Measurements from ENCODE around the gene SMYD3.

Gene SMYD3

GRCh38 chr1:246203180-246203579, 303.9 kb downstream of the SMYD3 start:
- ChIA-PET CTCF (no interaction called here), POLR2A (no interaction called here)
- TF ChIP-seq ELF4 (IDR thresholded peaks at IDR 0.05) (no peak), FOXK2 (IDR thresholded peaks at IDR 0.05) (no peak), NFRKB (IDR thresholded peaks at IDR 0.05) (no peak), PKNOX1 (IDR thresholded peaks at IDR 0.05) (no peak), BHLHE40 (IDR thresholded peaks at IDR 0.05; ENCODE audit: borderline replicate concordance) (no peak), ARNT (IDR thresholded peaks at IDR 0.05) (no peak), CTBP1 (IDR thresholded peaks at IDR 0.05; ENCODE audit: borderline replicate concordance) (no peak), ZNF384 (IDR thresholded peaks at IDR 0.05) (no peak), SP1 (IDR thresholded peaks at IDR 0.05) (no peak), FOXM1 (IDR thresholded peaks at IDR 0.05; ENCODE audit: borderline replicate concordance) (no peak), LEF1 (IDR thresholded peaks at IDR 0.05; ENCODE audit: borderline replicate concordance) (no peak), TARDBP (IDR thresholded peaks at IDR 0.05) (no peak), FOXA1 (IDR thresholded peaks at IDR 0.05) (no peak), SUZ12 (IDR thresholded peaks at IDR 0.05) (no peak)
- DNase-seq (ENCODE audit: extremely low spot score): no peak

- POLR2A ChIA-PET: no interaction called here
- DNase-seq (ENCODE audit: extremely low spot score): no peak
- CTCF ChIA-PET: no interaction called here
- TF ChIP-seq PKNOX1 (IDR thresholded peaks at IDR 0.05): no peak
- no peak for TF ChIP-seq BHLHE40 (IDR thresholded peaks at IDR 0.05; ENCODE audit: borderline replicate concordance)
- no peak for TF ChIP-seq CTBP1 (IDR thresholded peaks at IDR 0.05; ENCODE audit: borderline replicate concordance)
- TF ChIP-seq NFRKB (IDR thresholded peaks at IDR 0.05): no peak
- no peak for TF ChIP-seq FOXK2 (IDR thresholded peaks at IDR 0.05)
- TF ChIP-seq LEF1 (IDR thresholded peaks at IDR 0.05; ENCODE audit: borderline replicate concordance): no peak
- no peak for TF ChIP-seq FOXA1 (IDR thresholded peaks at IDR 0.05)
- no peak for TF ChIP-seq HDGF (IDR thresholded peaks at IDR 0.05; ENCODE audit: borderline replicate concordance)
- no peak for TF ChIP-seq SP1 (IDR thresholded peaks at IDR 0.05)
Measured at GRCh38 chr1:246200738-246201137, 306.3 kb downstream of the SMYD3 start.

- CTCF ChIA-PET: no interaction called here
- TF ChIP-seq NFRKB (IDR thresholded peaks at IDR 0.05): no peak
- no peak for TF ChIP-seq HDGF (IDR thresholded peaks at IDR 0.05; ENCODE audit: borderline replicate concordance)
- TF ChIP-seq SP1 (IDR thresholded peaks at IDR 0.05): no peak
- no peak for TF ChIP-seq SUZ12 (IDR thresholded peaks at IDR 0.05)
- TF ChIP-seq LEF1 (IDR thresholded peaks at IDR 0.05; ENCODE audit: borderline replicate concordance): no peak
- no peak for TF ChIP-seq TARDBP (IDR thresholded peaks at IDR 0.05)
- TF ChIP-seq ELF4 (IDR thresholded peaks at IDR 0.05): no peak
- TF ChIP-seq FOXM1 (IDR thresholded peaks at IDR 0.05; ENCODE audit: borderline replicate concordance): no peak
- no peak for TF ChIP-seq ZNF384 (IDR thresholded peaks at IDR 0.05)
- no peak for TF ChIP-seq FOXK2 (IDR thresholded peaks at IDR 0.05)
- TF ChIP-seq ARNT (IDR thresholded peaks at IDR 0.05): no peak
- no peak for TF ChIP-seq L3MBTL2 (conservative IDR thresholded peaks at IDR 0.05)
- TF ChIP-seq BHLHE40 (IDR thresholded peaks at IDR 0.05; ENCODE audit: borderline replicate concordance): no peak
- TF ChIP-seq FOXA1 (IDR thresholded peaks at IDR 0.05): no peak
- POLR2A ChIA-PET: no interaction called here
- DNase-seq (ENCODE audit: extremely low spot score): no peak
Measured at GRCh38 chr1:246200225-246200624, 306.9 kb downstream of the SMYD3 start.

- TF ChIP-seq PKNOX1 (IDR thresholded peaks at IDR 0.05): no peak
- TF ChIP-seq SP1 (IDR thresholded peaks at IDR 0.05): no peak
- no peak for TF ChIP-seq TARDBP (IDR thresholded peaks at IDR 0.05)
- no peak for TF ChIP-seq HDGF (IDR thresholded peaks at IDR 0.05; ENCODE audit: borderline replicate concordance)
- TF ChIP-seq SUZ12 (IDR thresholded peaks at IDR 0.05): no peak
- TF ChIP-seq CTBP1 (IDR thresholded peaks at IDR 0.05; ENCODE audit: borderline replicate concordance): no peak
- no peak for TF ChIP-seq LEF1 (IDR thresholded peaks at IDR 0.05; ENCODE audit: borderline replicate concordance)
- no peak for TF ChIP-seq ARNT (IDR thresholded peaks at IDR 0.05)
- no peak for TF ChIP-seq ELF4 (IDR thresholded peaks at IDR 0.05)
- no peak for TF ChIP-seq FOXM1 (IDR thresholded peaks at IDR 0.05; ENCODE audit: borderline replicate concordance)
- no peak for TF ChIP-seq FOXK2 (IDR thresholded peaks at IDR 0.05)
- TF ChIP-seq ZNF384 (IDR thresholded peaks at IDR 0.05): no peak
- DNase-seq (ENCODE audit: extremely low spot score): peak; percentile 46
- CTCF ChIA-PET: no interaction called here
- POLR2A ChIA-PET: no interaction called here
Measured at GRCh38 chr1:246199086-246199645, 307.9 kb downstream of the SMYD3 start.

- DNase-seq (ENCODE audit: extremely low spot score): no peak
- no peak for TF ChIP-seq FOXK2 (IDR thresholded peaks at IDR 0.05)
- TF ChIP-seq PKNOX1 (IDR thresholded peaks at IDR 0.05): no peak
- no peak for TF ChIP-seq FOXA1 (IDR thresholded peaks at IDR 0.05)
- TF ChIP-seq ELF4 (IDR thresholded peaks at IDR 0.05): no peak
- no peak for TF ChIP-seq BHLHE40 (IDR thresholded peaks at IDR 0.05; ENCODE audit: borderline replicate concordance)
- no peak for TF ChIP-seq CTBP1 (IDR thresholded peaks at IDR 0.05; ENCODE audit: borderline replicate concordance)
- TF ChIP-seq SUZ12 (IDR thresholded peaks at IDR 0.05): no peak
- TF ChIP-seq HDGF (IDR thresholded peaks at IDR 0.05; ENCODE audit: borderline replicate concordance): no peak
- no peak for TF ChIP-seq NFRKB (IDR thresholded peaks at IDR 0.05)
- no peak for TF ChIP-seq L3MBTL2 (conservative IDR thresholded peaks at IDR 0.05)
- no peak for TF ChIP-seq FOXM1 (IDR thresholded peaks at IDR 0.05; ENCODE audit: borderline replicate concordance)
- TF ChIP-seq ARNT (IDR thresholded peaks at IDR 0.05): no peak
- TF ChIP-seq TARDBP (IDR thresholded peaks at IDR 0.05): no peak
- TF ChIP-seq LEF1 (IDR thresholded peaks at IDR 0.05; ENCODE audit: borderline replicate concordance): no peak
- TF ChIP-seq ZNF384 (IDR thresholded peaks at IDR 0.05): no peak
- POLR2A ChIA-PET: no interaction called here
- CTCF ChIA-PET: no interaction called here
Measured at GRCh38 chr1:246198115-246198816, 308.8 kb downstream of the SMYD3 start.

Measured in HEK293T (cell line).